Activated CD8-positive, alpha-beta memory T cell treated with anti-CD3 and anti-CD28 coated beads, Interleukin-2, amount 10 ng/mL, durations not matched to agents 7 days and 5 days (primary cell): Measurements from ENCODE around the gene GCNT1. TPM values are rescaled to one million over a fixed set of nuclear protein-coding genes. Genes with fewer than 3 reads are reported as not detected.

Experiments
- ATAC-seq: fragments of 150-1000 bp; cut with Tn5 transposase; one replicate; pipeline ENCODE4 v1.10.0; 2021; ENCODE audit warnings: moderate library complexity
- CTCF ChIA-PET: fragments of 350-600 bp; sonication (Branson Sonifier 250); formaldehyde crosslinking; loops from one replicate; lab custom pipeline; 2021; ENCODE audit warnings: antibody characterized with exemption; lab: Charles Lee
- DNase-seq: peaks from one replicate; pipeline ENCODE4 v3.0.0-alpha.2; 2020
- H3K27ac Mint-ChIP-seq: one replicate; pipeline ENCODE4 v1.8.0; 2021; ENCODE audit warnings: mild to moderate bottlenecking, mixed read lengths
- H3K27me3 Mint-ChIP-seq: one replicate; pipeline ENCODE4 v1.8.0; 2021; ENCODE audit warnings: mixed read lengths
- H3K36me3 Mint-ChIP-seq: one replicate; pipeline ENCODE4 v1.8.0; 2021; ENCODE audit warnings: mild to moderate bottlenecking, mixed read lengths
- H3K4me1 Mint-ChIP-seq: one replicate; pipeline ENCODE4 v1.8.0; 2021; ENCODE audit warnings: mixed read lengths
- H3K4me3 Mint-ChIP-seq: one replicate; pipeline ENCODE4 v1.8.0; 2021; ENCODE audit warnings: mild to moderate bottlenecking, moderate library complexity, mixed read lengths
- H3K9me3 Mint-ChIP-seq: one replicate; pipeline ENCODE4 v1.8.0; 2022; ENCODE audit warnings: low read depth, mixed read lengths
- total RNA-seq, 2 experiments: library from RNA; stranded (reverse); gene quantifications; one replicate each; pipeline ENCODE4 v1.2.3, GENCODE V29; 2021

GCNT1 gene
- total RNA-seq, 2 experiments from 2014 or later = 23.0 to 25.0 TPM

GRCh38 chr9:76452839-76453238 is 6.1 kb upstream of the GCNT1 start:
- H3K27ac Mint-ChIP-seq = no peak overlapping the region
- CTCF ChIA-PET = interaction anchor here (12.6 kb wide), 1 partner anchor 207 kb away, joined by 120 read pairs; no protein-coding TSS in a partner anchor

GRCh38 chr9:76453785-76454184 is 5.2 kb upstream of the GCNT1 start:
- CTCF ChIA-PET = interaction anchor here (12.6 kb wide), 1 partner anchor 206 kb away, joined by 120 read pairs; no protein-coding TSS in a partner anchor
- H3K36me3 Mint-ChIP-seq = peaks cover 6% of the 10 kb centered on the region
- ATAC-seq (no peak), DNase-seq (no peak)
- no peaks in the 10 kb centered on the region for H3K9me3 Mint-ChIP-seq
- no peak overlapping the region for H3K27ac Mint-ChIP-seq
- H3K4me3 Mint-ChIP-seq = no peak overlapping the region
- H3K4me1 Mint-ChIP-seq = peaks cover 24% of the 10 kb centered on the region
- H3K27me3 Mint-ChIP-seq = no peaks in the 10 kb centered on the region

More at GRCh38 chr9:76452839-76453238, 6.1 kb upstream of the GCNT1 start:
- Mint-ChIP-seq H3K4me1 (peaks cover 21% of the 10 kb centered on the region), H3K27me3 (no peaks in the 10 kb centered on the region), H3K36me3 (peaks cover 8% of the 10 kb centered on the region), H3K9me3 (no peaks in the 10 kb centered on the region), H3K4me3 (no peak overlapping the region)
- DNase-seq (no peak), ATAC-seq (no peak)

DNA sequence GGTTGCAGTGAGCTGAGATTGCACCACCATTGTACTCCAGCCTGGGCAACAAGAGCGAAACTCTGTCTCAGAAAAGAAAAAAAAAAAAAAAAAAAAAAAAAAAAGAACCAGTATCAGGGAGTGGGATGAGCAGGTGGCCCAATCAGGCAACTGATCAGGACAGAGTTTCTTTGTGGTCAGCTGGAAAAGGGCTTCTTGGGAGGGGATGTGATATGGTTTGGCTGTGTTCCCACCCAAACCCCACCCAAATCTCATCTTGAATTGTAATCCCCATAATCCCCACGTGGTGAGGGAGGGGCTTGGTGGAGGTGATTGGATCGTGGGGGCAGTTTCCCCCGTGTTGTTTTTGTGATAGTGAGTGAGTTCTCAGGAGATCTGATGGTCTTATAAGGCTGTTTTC is 4.7 kb upstream of the GCNT1 start:
- ATAC-seq (no peak), DNase-seq (no peak)
- CTCF ChIA-PET = interaction anchor here (12.6 kb wide), 1 partner anchor 205 kb away, joined by 120 read pairs; no protein-coding TSS in a partner anchor
- no peak overlapping the region for H3K27ac Mint-ChIP-seq
- H3K4me3 Mint-ChIP-seq = no peak overlapping the region
- peaks cover 23% of the 10 kb centered on the region for H3K4me1 Mint-ChIP-seq
- no peaks in the 10 kb centered on the region for H3K27me3 Mint-ChIP-seq
- H3K9me3 Mint-ChIP-seq = no peaks in the 10 kb centered on the region
- peaks cover 6% of the 10 kb centered on the region for H3K36me3 Mint-ChIP-seq

DNA sequence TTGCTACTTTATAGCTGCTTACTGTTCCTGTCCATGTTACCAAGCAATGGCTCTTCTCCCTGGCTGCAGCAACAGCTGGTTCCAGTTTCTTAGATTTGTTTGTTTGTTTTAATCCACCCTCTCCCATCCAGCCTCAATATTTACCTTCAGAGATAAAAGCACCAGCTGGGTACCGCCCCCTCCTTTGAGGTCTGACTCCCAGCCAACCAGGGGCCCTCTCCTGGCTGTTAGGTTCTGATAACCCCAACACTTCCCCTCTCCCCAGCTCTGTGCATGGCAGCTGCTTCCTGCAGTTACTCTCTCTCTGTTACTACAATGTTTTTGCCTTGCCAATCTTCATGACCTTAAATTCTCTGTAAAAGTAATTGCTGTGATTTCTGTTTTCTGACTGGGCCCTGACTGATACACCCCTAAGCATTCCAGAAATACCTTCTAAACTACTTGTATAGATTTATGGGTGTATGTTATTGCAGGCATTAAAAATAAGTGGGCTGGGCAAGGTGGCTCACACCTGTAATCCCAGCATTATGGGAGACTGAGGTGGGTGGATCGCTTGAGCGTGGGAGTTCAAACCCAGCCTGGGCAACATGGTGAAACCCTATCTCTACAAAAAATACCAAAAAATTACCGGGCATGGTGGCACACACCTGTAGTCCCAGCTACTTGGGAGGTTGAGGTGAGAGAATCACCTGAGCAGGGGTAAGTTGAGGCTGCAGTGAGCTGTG is 2.6 kb upstream of the GCNT1 start:
- no peak overlapping the region for H3K4me3 Mint-ChIP-seq

DNA sequence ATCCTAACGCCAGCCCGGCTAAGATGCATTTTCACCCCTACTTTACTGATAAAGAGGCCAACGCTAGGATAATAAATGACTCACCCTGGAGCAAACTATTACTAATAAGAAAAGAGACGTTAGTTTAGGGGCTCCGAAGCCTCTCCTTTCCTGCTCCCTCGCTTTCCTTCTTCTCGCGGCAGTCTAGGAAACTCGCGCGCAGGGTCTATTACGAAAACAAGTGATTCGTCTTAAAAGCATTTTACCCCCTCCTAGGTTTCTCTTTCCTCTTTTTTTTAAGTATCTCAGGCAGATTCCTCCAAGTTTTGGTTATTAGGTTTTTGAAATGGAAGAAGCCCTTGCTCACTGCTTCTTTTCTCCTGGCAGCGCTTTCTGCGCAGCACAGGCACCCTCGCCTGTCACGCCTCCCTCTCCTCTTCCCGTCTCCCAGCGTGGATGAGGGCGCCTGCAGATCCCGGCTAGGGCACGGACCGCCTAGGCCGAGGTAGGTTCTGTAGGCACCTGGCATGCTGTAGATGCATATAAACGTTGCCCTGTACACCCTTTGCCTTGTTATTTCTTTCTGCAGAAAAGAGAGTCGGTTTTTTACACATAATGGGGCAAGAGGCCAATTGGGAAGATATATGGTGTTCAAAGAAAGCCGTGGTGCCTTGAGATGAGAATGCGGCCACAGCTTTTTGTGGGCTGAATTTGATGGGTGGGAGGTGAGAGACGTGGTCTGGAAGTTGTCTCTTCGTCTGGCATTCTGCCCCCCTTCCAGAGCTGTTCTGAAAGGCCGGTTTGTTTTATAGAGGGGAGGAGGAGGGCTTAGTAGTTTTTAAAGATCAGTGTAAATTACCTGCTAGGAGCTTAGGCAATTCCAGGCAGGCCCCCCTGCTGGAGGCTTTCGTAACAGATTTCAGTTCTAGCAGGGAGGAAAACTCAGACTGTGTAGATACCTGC is 983 bp downstream of the GCNT1 start:
- DNase-seq = no peak
- Mint-ChIP-seq H3K36me3 (peaks cover 23% of the 10 kb centered on the region), H3K4me3 (peak overlapping the region; percentile 89), H3K27ac (peak overlapping the region; percentile 87), H3K9me3 (no peaks in the 10 kb centered on the region), H3K27me3 (no peaks in the 10 kb centered on the region), H3K4me1 (peaks cover 54% of the 10 kb centered on the region)
- CTCF ChIA-PET = interaction anchor here (0.7 to 12.6 kb wide), 9 partner anchors 14 to 1432 kb away, joined by 3 to 120 read pairs (median 6); partner anchors contain the start of gene CARNMT1
- ATAC-seq = no peak

More for the DNA sequence above, 2.6 kb upstream of the GCNT1 start:
- DNase-seq (peak; percentile 76), ATAC-seq (peak; percentile 14)
- no peaks in the 10 kb centered on the region for H3K27me3 Mint-ChIP-seq
- peaks cover 33% of the 10 kb centered on the region for H3K4me1 Mint-ChIP-seq
- H3K27ac Mint-ChIP-seq = peak overlapping the region; percentile 67
- CTCF ChIA-PET = interaction anchor here (0.9 to 12.6 kb wide), 5 partner anchors 10 to 203 kb away, joined by 3 to 120 read pairs (median 12); partner anchors contain the start of gene RFK
- no peaks in the 10 kb centered on the region for H3K9me3 Mint-ChIP-seq
- H3K36me3 Mint-ChIP-seq = peaks cover 11% of the 10 kb centered on the region

DNA sequence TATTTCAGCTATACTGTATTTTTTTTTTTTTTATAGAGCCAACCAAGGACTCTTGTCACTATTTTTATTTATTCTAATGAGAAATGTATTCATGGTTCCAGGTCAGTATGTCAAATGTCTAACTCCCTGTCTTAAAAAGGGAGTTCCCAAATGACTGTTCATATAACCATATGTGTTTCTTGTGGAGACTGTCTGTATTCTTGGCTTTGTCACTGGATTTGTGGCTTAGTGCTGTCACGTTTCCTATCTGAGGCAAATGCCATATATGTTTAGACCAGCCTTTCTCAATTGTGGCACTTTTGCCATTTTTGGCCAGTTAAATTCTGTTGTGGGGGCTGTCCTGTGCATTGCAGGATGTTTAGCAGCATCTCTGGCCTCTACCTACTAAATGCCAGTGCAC is 3.1 kb downstream of the GCNT1 start:
- H3K9me3 Mint-ChIP-seq = no peaks in the 10 kb centered on the region
- CTCF ChIA-PET = interaction anchor here (1.6 to 12.6 kb wide), 2 partner anchors 11 to 197 kb away, joined by 4 to 120 read pairs; no protein-coding TSS in a partner anchor

DNA sequence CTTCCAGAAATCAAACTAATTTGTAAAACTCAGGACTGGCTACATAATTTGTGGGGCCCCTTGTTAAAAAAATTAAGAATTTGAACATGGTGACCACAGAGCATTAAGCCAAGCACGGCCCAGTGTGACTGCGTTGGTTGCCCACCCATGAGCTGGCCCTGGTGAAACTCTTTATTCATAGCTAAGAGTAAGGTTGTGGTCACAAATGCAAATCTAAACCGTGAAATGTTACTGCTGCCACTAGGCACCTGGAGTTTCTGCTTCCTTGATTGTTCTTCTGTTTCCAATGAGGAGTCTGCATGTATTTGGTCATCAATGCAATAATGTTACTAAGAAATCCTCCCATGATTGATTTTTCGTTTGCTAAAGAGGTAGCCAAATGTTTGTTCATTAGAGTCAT is 4.2 kb downstream of the GCNT1 start:
- ATAC-seq = no peak
- peaks cover 54% of the 10 kb centered on the region for H3K4me1 Mint-ChIP-seq
- H3K27me3 Mint-ChIP-seq = no peaks in the 10 kb centered on the region
- no peaks in the 10 kb centered on the region for H3K9me3 Mint-ChIP-seq
- H3K36me3 Mint-ChIP-seq = peaks cover 37% of the 10 kb centered on the region
- no peak for DNase-seq
- CTCF ChIA-PET = no interaction called here
- H3K27ac Mint-ChIP-seq = no peak overlapping the region
- H3K4me3 Mint-ChIP-seq = no peak overlapping the region

More for the DNA sequence above, 3.1 kb downstream of the GCNT1 start:
- H3K36me3 Mint-ChIP-seq = peaks cover 35% of the 10 kb centered on the region
- DNase-seq = no peak
- H3K4me3 Mint-ChIP-seq = no peak overlapping the region
- peaks cover 55% of the 10 kb centered on the region for H3K4me1 Mint-ChIP-seq
- no peak overlapping the region for H3K27ac Mint-ChIP-seq
- ATAC-seq = no peak
- H3K27me3 Mint-ChIP-seq = no peaks in the 10 kb centered on the region

GRCh38 chr9:76464706-76465105 is 5.7 kb downstream of the GCNT1 start:
- H3K27me3 Mint-ChIP-seq = no peaks in the 10 kb centered on the region
- no peaks in the 10 kb centered on the region for H3K9me3 Mint-ChIP-seq
- H3K36me3 Mint-ChIP-seq = peaks cover 41% of the 10 kb centered on the region
- ATAC-seq (no peak), DNase-seq (no peak)
- no peak overlapping the region for H3K4me3 Mint-ChIP-seq
- peaks cover 48% of the 10 kb centered on the region for H3K4me1 Mint-ChIP-seq
- CTCF ChIA-PET = no interaction called here
- H3K27ac Mint-ChIP-seq = no peak overlapping the region

DNA sequence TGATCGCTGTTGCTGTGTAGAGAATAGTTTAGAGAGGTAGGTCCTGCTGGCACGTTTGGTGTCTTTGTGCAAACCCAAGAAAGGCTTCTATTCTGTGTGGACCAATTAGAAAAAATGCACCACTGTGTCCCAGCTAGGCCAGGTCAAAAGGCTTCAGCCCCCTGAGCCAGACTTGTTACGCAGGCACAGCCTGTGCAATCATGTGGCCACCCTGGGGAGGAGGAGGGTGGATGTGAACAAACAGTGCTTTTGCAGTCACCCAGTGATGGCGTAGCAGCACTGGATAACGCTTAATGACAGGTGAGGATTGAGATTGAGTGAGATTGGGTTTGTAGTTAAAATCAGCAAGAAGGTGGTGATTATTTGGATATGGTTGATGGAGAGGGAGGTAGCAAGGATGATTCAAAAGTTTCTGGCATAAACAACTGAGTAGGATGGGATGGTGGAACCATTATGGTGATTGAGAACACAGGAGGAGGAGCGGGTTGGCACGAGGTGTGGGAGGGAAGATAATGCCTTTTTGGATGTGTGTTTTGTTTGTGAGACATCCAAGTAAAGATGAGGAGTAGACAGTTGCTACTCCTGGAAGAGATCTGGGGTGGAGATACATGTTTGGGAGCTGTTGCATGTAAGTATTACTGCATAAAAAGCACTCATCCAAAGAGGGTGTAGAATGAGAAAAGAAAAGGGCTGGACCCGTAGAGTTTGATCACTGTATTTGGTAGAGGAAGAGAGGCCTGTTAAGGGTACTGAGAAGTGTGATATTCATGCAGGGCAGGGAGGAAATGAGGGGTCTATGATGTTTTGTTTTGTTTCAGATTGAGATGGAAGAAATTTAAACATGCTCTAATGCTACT is 6.7 kb downstream of the GCNT1 start:
- no peaks in the 10 kb centered on the region for H3K9me3 Mint-ChIP-seq
- no peak for ATAC-seq
- H3K27ac Mint-ChIP-seq = no peak overlapping the region
- no peak for DNase-seq
- H3K36me3 Mint-ChIP-seq = peaks cover 38% of the 10 kb centered on the region
- CTCF ChIA-PET = no interaction called here
- H3K27me3 Mint-ChIP-seq = no peaks in the 10 kb centered on the region
- H3K4me3 Mint-ChIP-seq = no peak overlapping the region
- H3K4me1 Mint-ChIP-seq = peaks cover 41% of the 10 kb centered on the region

DNA sequence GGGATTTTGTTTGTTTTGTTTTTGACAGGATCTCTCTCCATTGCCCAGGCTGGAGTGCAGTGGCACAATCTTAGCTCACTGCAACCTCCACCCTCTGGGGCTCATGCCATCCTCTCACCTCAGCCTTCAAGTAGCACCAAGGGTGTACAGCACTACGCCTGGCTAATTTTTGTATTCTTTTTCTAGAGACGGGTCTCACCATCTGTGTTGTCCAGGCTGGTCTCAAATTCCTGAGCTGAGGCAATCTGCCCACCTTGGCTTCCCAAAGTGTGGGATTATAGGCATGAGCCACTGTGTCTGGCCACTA is 7.3 kb downstream of the GCNT1 start:
- CTCF ChIA-PET = no interaction called here
- no peak overlapping the region for H3K4me3 Mint-ChIP-seq

GRCh38 chr9:76474419-76474818 is 15.4 kb downstream of the GCNT1 start:
- ATAC-seq = no peak
- CTCF ChIA-PET = interaction anchor here (0.9 to 2.8 kb wide), 2 partner anchors 15 to 42 kb away, joined by 3 to 11 read pairs; partner anchors contain the start of gene GCNT1
- Mint-ChIP-seq H3K36me3 (peaks cover 38% of the 10 kb centered on the region), H3K9me3 (peaks cover 10% of the 10 kb centered on the region), H3K27me3 (no peaks in the 10 kb centered on the region), H3K27ac (no peak overlapping the region), H3K4me3 (no peak overlapping the region), H3K4me1 (peaks cover 19% of the 10 kb centered on the region)
- DNase-seq = no peak

More for the DNA sequence above, 7.3 kb downstream of the GCNT1 start:
- DNase-seq = no peak
- Mint-ChIP-seq H3K27me3 (no peaks in the 10 kb centered on the region), H3K9me3 (no peaks in the 10 kb centered on the region), H3K4me1 (peaks cover 42% of the 10 kb centered on the region), H3K36me3 (peaks cover 38% of the 10 kb centered on the region), H3K27ac (no peak overlapping the region)
- no peak for ATAC-seq

DNA sequence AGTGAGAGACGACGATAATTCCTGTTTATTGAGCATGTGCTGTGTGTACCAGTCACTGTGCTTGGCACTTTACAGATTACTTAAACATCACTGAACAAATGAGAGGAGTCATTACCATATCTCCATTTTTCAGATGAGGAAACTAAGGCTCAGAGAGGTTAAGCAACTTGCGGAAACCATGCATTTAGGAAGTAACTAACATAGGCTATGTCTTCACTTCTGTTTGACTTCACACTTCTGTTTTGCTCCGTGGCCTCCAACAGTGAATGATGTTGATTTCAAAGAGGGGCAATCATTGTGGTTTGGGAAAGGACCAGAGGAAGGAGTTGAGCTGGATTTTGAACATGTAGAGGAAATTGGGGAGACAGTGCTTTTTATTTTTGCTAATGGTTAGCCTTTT is 16.7 kb downstream of the GCNT1 start:
- Mint-ChIP-seq H3K27me3 (no peaks in the 10 kb centered on the region), H3K27ac (no peak overlapping the region), H3K4me1 (peaks cover 19% of the 10 kb centered on the region), H3K4me3 (no peak overlapping the region), H3K36me3 (peaks cover 40% of the 10 kb centered on the region), H3K9me3 (peaks cover 10% of the 10 kb centered on the region)
- CTCF ChIA-PET = interaction anchor here (2.8 kb wide), 1 partner anchor 16 kb away, joined by 11 read pairs; the partner anchor contains the start of gene GCNT1
- ATAC-seq (no peak), DNase-seq (no peak)
